SH-SY5Y (cell line): ENCODE data around the gene HYI.

Experiments used
- GATA2 ChIP-seq: IDR thresholded peaks from 2 replicates; pipeline ENCODE4 v1.6.1; 2011; ENCODE audit warnings: mild to moderate bottlenecking, low read depth, low read length
- GATA3 ChIP-seq: IDR thresholded peaks from 2 replicates; pipeline ENCODE4 v1.6.1; 2011; ENCODE audit warnings: low read depth, mild to moderate bottlenecking, low read length, moderate library complexity

HYI gene

GRCh38 chr1:43450251-43450941, 3.3 kb downstream of the HYI start:
- no peak for TF ChIP-seq GATA2
- no peak for TF ChIP-seq GATA3

GRCh38 chr1:43449708-43450069, 4.0 kb downstream of the HYI start:
- no peak for TF ChIP-seq GATA2
- TF ChIP-seq GATA3: no peak

DNA sequence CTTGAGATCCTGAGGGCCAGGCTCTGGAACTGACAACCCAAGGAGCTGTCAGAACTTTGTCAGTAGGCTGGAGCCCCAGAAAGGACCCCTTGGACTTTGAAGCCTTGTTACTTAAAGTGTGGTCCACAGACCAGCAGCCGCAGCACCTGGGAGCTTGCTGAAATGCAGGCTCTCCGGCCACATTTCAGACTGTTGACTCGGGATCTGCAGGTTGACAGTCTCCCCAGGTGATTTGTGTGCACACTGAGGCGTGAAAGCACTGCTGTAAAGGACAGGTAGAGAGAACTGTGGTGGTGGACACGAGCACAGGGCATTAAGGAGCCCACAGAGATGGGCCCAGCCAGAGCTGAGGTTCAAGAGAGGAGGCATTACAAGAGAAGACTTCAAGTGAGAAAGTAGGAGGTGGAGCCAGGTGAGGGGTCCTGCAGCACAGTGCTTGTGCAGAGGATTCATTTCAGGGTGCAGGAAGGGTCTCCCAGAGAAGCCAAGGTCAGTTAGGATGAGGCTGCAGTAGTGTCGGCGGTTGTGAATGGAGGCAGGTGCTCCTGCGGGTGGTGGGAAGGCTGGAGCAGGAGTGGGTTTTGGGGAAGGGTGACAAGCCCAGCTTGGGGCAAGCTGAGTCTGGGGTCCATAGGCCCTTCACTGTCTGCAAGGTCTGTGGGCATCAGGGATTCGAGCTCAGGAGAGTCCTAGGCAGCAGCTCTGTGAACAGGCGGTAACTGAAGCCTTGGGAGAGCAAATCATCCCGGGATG, 4.6 kb downstream of the HYI start:
- TF ChIP-seq GATA3: no peak
- TF ChIP-seq GATA2: no peak

- TF ChIP-seq GATA3: no peak
- no peak for TF ChIP-seq GATA2
Observed at GRCh38 chr1:43447891-43448708, 5.6 kb downstream of the HYI start.

DNA sequence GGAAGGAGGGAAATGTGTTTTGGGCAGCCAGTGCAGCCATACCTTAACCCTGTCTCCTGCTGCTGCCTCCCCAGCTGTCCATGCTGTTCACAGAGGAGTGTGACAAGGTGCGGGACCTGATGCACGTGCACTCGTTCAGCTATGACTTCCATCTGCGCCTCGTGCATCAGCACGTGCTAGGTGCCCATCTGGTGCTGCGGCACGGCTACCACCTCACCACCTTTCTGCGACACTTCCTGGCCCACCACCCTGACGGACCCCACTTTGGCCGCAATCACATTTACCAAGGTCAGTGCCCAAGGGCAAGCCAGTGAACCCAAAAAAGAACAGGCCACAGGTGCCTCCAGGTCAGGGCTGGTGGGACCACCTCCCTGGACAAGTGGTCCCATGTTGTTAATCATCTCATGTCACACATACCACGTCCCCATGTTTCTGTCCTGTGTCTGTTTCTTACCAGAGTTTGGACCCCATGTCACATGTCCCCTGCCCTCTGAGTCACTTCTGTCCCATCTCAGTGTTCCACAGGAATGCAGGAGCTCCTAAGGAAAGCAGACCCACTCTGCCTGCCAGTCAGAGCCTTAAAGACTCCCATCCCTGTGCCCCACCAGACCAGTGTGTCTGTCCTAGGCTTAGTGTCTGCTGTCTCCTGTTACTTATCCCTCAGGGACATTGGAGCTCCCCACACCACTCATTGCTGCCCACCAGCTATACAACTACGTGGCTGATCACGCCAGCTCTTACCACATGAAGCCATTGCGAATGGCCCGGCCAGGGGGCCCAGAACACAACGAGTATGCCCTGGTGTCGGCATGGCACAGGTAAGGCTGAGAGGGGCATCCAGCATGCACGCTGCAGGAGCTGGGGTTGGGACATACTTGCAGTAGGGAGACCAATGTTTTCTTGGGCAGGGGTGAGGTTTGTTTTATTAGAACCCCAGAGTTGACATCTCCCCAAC, 6.6 kb downstream of the HYI start:
- TF ChIP-seq GATA2: no peak
- TF ChIP-seq GATA3: no peak

DNA sequence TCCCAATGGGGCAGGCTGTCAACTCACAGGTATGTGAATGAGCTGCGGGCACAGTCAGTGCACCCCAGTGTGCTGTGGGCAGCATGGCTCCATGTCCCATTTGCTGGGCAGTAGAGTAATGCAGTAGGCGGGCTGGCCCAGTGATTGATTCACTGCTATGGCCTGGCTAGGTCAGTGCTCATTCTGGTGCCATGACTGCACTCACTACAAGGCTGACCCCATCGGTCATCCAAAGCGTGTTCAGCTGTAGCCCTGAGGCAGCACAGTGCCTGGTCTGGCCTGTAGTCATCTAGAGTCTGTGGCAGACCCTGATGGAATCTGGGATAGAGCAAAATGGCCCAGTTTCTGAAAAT, 7.4 kb downstream of the HYI start:
- no peak for TF ChIP-seq GATA3

- no peak for TF ChIP-seq GATA2
- no peak for TF ChIP-seq GATA3
Observed at GRCh38 chr1:43445606-43446387, 7.9 kb downstream of the HYI start.

DNA sequence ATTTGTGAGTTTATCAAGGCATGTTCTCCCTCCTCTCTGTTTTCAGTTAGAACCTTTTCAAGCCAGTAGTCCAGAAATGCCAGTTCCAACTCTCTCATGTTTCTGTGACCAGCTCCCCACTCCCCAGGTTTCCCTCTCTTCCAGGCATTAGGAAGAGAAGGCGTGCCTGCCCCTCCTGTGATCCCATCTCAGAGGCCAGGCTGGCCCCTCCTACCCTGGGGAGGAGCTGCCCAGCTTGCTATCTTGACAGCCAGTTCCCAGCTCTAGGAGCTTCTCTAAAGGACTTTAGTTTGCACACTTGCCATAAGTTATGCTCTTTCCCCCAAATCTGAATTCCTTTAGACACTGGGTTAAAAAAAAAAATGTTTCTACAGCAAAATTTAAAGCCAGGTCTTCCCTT, 8.9 kb downstream of the HYI start:
- TF ChIP-seq GATA3: no peak
- TF ChIP-seq GATA2: no peak

DNA sequence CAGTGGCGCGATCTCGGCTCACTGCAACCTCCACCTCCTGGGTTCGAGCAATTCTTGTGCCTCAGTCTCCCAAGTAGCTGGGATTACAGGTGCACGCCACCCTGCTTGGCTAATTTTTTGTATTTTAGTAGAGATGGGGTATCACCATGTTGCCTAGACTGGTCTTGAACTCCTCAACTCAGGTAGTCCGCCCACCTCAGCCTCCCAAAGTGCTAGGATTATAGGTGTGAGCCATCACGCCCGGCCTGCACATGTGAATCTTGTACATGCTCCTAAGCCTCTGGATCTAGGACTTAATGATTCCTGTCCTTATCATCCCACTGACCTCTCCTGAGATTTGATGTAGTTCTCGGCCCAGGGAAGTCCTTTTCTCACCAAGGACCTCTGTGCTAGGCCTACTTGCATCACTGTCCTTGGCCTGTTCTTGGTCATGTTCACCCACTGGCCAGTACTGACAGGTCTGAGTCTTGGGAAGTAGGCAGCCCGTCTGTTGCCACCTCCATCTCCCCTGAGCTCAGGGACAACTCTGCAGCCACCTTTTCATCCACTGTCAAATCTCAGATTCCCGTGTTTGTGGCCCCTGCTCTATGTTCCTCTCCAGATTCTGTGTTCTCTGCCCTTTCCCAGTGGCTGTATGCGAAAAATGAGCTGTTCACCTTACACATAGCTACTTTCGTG, 9.4 kb downstream of the HYI start:
- TF ChIP-seq GATA3: no peak
- TF ChIP-seq GATA2: no peak

DNA sequence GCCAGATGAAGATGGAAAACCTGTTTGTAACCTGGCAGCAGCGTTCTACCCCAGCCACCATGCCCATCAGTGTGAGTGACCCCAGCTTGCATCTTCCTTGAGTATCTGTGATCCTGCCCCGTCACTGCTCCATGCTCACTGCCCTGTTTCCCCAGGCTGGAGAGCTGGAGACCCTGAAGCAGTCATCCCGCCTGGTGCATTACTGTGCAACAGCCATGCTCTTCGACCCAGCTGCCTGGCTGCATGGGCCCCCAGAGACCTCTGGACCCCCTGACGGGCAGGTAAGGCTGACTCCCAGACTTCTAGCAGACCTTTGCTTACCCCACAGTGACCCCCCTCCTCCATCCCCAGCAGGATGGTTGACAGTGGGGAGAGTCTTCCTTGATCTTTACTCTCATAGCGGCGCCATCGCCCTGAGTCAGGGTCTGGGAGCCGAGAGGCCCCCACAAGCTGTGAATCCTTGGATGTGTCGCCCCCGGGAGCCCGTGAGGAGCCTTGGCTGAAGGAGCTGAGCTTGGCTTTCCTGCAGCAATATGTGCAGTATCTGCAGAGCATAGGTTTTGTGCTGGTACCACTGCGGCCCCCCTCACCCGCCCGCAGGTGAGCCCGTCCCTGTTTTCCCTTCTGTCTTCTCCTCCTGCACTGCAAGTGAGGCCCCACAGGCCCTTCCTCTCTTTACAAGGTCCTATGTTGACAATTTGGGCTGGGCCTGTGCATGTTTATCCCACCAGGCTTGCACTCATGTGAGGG, 10.4 kb downstream of the HYI start:
- TF ChIP-seq GATA3 (no peak), GATA2 (no peak)

DNA sequence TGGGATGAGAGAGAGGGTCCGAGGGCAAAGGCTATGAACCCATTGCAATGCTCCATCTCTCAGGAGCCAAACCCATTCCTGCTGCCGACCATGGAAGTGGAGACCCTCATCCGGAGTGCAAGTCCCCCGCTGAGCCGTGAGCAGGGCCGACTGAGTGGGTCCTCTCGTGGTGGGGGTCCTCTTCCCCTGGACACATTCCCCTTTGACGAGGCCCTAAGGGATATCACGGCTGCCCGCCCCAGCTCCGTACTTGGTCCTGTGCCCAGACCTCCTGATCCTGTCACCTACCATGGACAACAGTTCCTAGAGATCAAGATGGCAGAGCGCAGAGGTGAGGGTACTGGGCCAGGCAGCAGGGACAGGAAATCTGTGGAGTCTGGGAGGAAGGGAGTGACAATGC, 11.0 kb downstream of the HYI start:
- no peak for TF ChIP-seq GATA3
- TF ChIP-seq GATA2: no peak
